Endometrial microvascular endothelial cells (primary cell): ENCODE results near the gene MAP3K12. TPM values are rescaled to one million over a fixed set of nuclear protein-coding genes. Genes with fewer than 3 reads are reported as not detected.
"Not testable (repeated sequence)": the region's sequence is repeated elsewhere in the genome, so short reads cannot be mapped to it uniquely, and the experiment has no call there.

Source experiments
- in situ Hi-C: cut with HindIII; loops from 2 replicates; pipeline ENCODE4 v1.10.0; 2017; ENCODE audit warnings: low sequenced_read_pairs, low pct_unique_long_range_greater_than_20kb; ENCODE audit errors: inconsistent ontology term
- total RNA-seq: library from RNA; depleted of rRNA; stranded (reverse); fragments of >200 nt; gene quantifications from one replicate; pipeline ENCODE4 v1.2.3, GENCODE V29; 2015; ENCODE audit errors: inconsistent ontology term

Gene MAP3K12
- total RNA-seq, 1 donor from 2014 or later: 11.8 TPM

DNA sequence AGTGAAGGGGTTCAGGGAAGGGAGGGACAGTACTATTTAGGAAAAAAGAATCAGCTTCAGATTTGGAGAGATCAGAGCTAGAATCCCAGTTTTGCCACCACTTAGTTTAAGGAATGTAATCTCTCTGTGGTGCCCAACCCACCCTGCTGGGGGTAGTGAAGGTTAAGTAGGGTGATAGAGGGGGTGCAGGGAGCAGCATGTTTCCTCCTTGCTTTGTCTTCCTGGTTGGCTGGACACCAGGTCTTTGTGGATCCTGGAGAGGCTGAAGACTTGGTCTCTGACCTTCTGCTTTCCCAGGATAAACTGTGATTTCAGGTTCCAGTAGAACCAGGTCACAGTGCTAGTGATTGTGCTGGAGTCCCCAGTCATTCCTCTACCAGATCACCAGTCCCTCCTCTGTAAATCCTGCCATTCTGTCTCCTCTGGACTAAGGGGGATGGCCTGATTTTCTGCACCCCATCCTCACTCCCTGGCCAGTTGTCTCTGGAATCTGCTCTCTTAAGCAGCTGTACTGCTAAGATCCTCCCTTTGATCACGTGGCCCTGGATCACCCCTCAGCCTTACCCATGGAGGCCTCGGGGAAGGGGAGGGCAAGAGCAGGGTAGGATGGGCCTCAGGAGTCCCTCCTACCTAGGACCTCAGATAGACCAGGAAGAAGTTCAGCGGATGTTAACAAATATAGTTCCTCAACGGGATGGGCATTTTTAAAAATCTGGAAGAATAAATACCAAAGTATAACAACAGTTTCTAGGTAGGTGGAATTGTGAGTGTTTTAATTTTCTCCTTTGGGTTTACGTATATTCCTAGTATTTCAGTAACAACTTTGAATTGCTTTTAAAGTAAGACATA lies 3.1 kb downstream of the MAP3K12 start:
- in situ Hi-C loops: no loop called here

DNA sequence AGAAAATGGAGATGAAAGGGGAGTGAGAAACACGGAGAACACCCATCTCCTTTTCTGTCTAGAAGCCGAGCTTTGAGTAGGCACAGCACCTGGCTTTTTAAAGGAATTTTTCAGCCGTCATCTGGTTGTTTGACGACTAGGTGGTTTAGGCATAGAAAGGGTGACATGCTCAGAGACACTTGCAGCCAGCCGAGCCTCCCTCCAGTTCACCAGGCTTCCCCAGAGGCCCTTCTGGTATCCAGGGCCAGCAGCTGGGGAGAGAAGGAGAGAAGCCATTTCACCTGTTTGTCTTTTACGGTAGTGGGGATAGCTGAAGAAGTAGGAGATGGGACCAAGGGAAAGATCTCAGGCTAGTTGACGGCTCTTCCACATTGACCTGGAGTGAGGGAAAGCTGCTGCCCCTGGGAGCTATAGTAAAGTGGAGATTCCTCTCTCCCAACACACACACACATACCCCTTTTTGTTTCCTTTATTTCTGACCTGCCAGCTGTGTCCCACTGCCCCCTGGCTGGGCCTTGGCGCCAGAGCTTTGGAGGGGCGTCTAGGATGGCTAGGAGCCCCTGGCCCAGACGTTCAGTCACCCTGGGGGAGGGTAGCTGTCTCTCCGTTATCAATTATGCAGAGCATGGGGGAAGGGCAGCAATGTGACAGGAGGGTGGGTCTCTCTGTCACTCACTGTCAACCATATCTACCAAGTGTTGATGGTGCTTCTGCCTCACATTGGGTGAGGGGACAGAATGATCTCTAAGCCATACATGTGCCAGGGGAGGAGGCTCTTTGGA lies 5.5 kb downstream of the MAP3K12 start:
- in situ Hi-C loops: no loop called here

DNA sequence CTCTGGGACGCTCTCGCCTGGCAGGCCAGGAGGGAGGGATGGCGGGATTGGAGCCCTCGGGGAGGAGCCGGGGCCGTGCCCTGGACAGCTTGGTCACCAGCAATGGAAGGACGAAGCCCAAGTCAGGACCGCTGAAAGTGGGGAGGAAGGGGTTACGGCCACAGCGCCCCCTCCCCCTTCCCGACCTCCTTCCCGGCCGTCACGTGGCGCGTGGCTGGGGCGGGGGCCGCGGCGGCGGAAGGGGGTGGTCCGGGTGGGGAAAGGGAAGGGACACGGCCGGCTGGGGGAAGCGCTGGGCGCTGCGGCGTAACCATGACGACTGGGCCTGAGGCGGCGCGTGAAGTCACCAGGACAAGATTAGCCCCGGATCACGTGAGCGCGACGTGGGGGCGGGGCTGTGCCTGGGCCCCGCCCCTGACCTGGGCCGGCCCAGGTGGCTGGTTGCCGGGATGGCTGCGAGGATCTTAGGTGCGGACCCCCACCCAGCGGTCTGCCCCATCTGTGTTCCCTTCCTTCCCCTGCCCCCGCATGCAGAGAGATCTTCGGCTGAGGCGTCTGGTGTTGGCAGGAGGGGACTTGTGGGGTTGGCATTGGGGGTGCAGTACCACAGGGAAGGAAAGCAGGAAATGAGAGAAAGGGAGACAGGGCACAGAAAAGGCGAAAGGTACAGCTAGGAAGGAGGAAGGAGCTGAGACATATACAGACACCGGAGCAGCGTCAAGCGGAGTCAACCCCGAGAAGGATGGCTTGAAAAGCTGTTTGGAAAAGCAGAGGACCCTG lies 6.2 kb downstream of the MAP3K12 start:
- in situ Hi-C loops: no loop called here

DNA sequence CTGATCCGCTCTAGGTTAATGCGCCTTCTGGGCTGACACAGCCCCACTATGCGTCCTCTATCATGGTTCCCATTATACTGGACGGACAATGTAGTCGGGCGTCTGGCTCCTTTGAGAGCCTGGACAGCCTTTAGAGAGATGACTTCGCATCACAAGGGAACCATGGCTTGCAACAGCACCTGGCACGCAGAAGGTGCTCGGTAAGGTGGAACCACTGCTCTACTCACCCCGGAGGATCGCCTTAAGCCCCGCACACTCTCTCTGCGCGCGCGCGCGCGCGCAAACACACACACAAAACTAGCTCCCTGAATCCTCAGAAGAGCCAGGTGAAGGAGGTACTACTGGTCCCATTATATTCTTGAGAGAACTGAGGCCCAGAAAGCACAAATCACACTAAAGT lies 7.1 kb downstream of the MAP3K12 start:
- in situ Hi-C loops: no loop called here

DNA sequence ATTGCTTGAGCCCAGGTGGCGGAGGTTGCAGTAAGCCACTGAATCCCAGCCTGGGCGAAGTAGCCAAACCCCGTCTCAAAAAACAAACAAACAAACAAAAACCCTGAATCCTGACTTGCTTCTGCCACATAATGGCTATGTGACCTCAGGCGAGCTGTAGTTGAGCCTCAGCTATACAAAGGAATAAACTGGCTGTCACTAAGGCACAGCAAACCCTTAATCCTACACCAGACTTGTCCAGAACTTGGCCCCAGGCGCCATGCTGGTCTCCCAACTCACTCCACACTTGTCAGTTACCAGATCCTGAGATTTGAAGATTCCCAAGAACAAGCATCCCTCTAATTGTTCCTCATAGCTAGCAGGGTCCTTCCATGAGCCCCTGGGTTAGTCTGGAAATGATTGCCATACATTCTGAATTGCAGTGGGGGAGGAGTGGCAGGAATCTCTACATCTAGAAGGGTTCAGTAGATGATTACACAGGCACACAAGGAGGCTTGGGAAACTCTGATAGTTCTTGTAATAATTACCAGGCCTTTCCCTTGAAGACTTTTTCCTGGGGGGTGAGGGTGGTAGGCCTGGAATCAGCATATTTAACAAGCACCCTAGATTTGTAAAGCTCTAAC lies 9.9 kb downstream of the MAP3K12 start:
- in situ Hi-C loops: no loop called here

DNA sequence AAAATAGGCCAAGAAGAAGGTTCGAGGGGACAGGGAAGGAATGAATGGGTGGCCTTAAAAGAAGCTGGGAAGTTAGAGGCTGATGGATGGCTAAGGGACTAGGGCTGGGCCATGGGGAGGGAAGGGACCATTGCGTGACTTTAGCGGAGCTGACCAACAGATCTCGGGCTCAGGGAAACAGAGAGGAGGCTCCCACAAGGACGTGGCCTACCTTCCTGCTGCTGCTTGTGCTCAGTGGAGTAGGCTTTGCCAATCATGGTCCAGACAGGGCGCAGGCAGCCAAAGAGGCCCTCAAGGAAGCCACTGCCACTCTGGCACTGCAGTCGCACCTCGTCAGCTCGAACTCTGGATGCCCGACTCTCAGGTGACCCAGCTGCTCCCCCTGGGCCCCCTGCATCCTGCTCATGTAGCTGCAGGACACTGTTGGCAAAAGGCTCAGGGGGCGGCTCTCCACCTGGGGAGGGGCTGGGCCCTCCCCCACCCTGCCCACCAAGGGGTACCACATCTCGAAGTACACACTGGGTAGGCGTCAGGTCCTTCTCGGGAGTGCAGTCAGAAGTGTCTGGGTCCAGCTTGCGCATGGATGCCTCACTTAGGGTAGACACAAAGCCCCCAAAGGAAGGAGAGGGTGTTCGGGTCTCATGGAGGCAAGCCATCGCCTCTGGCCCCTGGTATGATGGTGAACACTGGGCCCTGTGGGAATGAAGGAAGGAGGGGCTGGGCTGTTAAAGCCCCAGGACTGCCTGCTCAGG lies 12.3 kb downstream of the MAP3K12 start:
- in situ Hi-C loops: no loop called here

DNA sequence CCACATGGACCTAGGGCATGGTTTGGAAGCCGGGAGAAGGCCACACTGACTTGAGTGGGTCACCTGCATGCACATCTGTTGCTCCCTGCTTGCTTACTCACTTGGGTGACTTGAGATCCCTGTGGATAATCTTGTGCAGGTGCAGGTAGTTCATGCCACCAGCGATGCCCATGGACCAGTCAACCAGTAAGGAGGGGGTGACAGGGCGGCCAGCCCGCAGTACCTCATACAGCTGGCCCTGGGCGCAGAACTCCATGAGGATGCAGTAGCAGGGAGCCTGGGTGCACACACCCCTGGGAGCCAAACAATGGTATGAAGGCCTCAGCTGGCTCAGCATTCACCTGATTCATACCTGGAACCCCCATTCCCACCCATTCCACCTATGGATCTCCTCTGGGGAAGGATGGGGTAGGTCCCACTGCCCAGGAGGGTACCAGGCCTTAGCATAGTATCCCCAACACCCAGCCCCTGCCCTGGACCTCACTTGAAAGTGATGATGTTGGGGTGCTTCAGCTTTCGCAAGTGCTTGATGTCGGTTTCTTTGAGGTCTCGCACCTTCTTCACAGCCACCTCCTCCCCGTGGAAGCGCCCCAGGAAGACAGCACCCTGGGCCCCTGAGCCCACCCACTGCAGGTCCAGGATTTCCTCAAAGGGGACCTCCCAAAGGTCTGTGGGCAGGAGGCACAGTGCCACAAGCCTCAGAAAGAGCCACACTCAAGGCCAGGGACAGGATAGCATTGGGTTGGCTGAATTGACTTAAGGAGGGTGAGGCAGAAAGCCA lies 13.1 kb downstream of the MAP3K12 start:
- in situ Hi-C loops: no loop called here

DNA sequence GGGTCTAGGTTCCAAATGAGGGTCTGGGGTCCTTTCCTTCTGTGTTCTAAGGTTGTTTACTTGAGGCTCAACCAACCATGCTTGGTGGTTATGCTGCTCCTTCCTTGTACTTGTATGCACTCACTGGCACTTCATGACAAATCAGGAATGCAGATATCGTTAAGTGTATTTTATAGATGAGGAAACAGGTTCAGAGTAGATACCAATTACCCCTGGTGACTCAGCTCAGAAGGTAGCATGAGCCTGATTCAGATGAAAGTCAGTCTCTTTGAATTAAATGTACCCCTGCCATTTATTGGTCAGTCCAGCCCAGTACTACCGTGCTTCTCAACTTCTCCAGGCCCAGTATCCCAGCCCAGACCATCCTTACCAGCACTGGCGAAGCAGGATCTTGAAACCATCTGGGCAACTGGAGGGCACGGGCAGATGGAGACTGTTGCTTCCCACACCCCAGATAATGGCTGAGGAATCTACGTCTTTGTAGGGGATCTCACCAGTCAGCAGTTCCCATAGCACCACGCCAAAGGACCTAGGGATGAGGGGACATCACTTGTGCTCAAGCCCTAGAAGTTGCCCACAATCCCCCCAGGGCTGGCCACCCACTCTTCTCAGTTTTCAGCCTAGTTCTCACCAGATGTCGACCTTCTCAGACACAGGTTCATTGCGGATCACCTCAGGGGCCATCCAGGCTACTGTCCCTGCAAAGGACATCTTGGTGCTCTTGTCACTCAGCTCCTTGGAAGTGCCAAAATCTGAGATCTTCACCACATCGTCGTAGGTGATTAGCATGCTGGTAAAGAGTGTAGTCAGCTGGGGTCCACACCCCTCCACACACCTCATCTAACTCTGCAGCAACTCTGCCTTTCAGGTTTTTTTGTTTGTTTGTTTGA lies 14.3 kb downstream of the MAP3K12 start:
- in situ Hi-C loops: no loop called here

DNA sequence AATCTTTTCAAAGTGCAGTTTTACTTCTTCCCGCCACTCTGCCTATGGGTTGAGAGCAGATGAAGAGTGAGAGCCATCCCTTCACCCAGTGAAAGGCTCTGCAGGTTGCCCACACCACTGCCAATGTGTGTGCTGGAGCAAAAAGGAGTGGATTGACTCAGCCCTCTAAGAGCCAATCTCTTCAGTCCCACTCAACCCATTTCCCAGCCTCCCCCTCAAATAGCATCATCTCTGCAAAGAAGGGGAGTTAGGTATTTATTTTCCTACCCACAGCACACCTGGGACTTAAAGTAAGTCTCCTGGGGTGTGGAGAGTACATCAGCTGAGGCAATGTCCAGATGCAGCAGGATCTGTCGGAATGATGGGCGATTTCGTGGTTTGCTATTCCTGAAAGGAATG lies 15.3 kb downstream of the MAP3K12 start:
- in situ Hi-C loops: no loop called here

DNA sequence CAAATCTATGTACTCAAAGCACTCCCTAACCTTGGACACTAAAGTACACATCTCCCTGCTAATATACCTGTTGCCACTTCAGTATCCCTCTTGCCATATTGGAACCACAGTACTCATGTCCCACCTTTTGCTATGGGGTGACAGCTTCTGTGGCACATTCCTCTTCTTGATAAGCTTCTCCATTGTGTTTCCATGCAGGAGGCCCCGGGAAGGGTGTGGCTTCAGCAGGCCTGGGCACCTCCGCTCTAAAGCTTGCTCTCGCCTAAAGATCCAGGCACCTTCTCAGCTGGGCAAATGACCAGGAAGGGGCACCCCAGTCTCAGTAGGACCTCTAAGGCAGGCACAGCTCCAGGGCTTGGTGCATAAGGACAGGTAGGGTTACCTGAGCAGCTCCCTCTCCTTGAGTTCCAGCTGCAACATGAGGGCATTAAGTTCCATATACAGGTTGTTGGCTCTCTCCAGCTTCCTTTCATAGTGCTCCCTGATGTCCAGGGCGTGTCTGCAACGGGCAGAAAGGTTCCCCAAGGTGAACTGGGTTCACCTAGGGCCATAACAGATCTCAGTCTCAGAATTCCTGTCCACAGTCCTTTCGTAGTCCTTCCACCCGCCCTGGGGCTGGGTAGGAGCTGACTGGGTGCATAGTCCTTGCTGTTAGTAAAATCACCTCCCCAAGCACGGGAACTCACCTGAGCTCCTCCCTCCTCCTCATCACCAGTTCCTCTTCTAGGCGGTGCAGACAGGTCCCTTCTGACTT lies 15.9 kb downstream of the MAP3K12 start:
- in situ Hi-C loops: no loop called here

DNA sequence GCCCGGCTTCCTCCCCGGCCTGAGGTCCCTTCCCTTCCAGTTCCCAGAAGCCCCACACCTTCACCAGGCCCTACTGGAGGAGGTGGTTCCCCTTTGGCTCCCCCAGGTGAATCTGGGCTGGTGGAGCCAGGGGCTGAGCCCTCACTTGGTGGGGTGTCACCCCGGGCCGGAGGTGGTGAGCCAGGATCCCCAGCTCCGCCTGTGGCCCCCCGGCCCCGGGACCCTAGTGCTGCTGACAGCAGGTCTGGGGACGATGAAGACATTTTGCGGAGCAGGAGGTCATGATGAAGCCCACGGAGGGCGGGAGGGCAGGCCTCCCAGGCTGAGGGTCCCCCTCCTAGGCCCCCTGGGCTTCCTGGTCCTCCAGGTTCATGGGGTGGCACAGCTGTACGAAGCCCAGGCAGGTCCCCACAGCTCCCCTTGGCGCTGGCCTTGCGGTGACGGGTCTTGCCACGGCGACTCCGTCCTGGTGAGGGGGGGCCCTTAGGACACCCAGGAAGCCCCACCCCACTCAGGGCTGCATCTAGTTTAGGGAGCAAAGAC lies 16.6 kb downstream of the MAP3K12 start:
- in situ Hi-C loops: no loop called here

DNA sequence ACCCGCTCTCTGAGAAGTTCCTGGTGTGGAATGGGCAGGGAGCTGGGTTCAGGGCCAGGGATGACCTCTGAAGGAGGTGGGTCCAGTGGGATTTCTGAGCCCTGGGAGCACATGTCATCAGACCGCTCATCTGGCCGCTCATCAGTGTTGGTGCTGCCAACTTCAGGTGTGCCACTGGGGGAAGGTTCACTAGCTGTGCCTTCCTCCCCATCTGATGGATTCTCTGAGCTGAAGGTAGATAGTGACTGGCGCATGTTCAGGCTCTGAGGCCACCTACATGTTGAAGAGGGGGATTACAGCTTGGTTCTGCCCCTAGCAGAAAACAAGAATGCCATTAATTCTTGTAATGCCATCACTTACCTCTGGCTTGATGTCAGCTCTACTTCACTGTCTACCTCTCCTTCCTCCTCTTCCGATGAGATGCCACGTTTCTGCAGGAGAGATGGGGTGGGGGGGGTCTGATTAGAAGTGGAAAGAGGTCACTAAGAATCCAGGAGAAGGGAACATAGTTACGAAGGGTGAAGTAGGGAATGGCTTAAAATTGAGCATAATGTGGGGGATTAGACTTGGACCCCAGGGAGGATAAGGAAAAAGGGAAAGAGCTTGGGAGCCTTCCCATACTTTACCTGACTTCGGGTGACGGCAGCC lies 17.2 kb downstream of the MAP3K12 start:
- in situ Hi-C loops: no loop called here

DNA sequence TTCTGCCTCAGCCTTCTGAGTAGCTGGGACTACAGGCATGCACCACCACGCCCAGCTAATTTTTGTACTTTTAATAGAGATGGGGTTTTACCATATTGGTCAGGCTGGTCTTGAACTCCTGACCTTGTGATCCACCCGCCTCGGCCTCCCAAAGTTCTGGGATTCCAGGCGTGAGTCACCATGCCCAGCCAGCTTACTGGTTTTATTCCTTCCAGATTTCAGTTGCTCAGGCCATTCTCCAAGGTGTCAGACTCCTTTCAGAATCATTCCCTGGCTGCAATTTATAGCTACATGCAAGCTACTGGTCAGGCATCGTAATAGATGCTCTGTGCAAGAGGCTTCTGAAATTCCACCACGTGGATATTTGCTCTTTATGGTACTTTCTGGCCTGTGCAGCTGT lies 17.8 kb downstream of the MAP3K12 start:
- in situ Hi-C loops: not testable (repeated sequence)

DNA sequence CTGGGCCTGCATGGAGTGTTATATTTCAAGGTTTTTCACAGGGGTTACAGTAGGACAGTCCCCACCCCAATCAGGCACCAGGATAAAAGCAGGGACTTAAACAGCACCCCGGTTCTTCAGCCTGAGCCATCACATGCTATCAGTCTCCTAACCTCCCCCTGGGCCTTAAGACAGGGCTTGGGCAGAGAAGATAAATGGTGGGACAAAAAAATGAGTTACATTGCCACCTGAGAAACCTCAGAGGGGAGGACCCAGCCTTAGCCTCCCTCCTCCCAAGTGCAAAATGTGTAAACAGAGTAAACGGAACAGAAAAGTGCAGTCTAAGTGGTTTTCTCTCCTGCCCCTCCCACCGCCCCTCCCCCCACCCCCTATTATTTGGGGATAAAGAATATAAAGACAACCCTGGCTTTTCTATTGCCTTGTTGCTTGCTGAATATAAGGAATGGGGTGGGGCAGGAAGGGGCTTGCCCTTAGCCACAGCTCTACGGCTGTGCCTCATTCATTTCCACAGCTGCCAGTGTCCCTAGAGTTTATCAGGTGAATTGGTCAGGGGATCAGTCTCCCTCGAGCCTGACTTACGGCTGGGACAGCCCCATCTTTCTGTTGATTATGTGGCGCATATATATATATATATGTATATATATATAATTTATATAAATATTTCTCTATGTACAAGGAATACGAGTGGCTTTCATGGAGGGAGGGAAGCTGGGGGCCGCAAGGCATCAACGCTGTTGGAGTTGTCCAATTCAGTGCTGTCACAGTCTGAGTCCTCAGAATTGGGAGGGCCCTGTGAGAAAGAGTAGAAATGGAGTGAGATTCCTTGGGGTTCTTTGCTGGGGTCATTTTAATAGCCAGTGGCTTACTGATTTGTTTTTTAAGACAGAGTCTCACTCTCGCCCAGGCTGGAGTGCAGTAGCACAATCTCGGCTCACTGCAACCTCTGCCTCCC lies 18.5 kb downstream of the MAP3K12 start:
- in situ Hi-C loops: no loop called here
